ENCODE data around the gene C2CD4D. TPM values are rescaled to one million over a fixed set of nuclear protein-coding genes. Genes with fewer than 3 reads are reported as not detected.
A peak's percentile ranks its signal among the peaks of the same experiment; 100 is the strongest.

Gene C2CD4D
- polyA plus RNA-seq, 2 of the 4 experiments (the other 2 are of a cell fraction), result not detected

DNA sequence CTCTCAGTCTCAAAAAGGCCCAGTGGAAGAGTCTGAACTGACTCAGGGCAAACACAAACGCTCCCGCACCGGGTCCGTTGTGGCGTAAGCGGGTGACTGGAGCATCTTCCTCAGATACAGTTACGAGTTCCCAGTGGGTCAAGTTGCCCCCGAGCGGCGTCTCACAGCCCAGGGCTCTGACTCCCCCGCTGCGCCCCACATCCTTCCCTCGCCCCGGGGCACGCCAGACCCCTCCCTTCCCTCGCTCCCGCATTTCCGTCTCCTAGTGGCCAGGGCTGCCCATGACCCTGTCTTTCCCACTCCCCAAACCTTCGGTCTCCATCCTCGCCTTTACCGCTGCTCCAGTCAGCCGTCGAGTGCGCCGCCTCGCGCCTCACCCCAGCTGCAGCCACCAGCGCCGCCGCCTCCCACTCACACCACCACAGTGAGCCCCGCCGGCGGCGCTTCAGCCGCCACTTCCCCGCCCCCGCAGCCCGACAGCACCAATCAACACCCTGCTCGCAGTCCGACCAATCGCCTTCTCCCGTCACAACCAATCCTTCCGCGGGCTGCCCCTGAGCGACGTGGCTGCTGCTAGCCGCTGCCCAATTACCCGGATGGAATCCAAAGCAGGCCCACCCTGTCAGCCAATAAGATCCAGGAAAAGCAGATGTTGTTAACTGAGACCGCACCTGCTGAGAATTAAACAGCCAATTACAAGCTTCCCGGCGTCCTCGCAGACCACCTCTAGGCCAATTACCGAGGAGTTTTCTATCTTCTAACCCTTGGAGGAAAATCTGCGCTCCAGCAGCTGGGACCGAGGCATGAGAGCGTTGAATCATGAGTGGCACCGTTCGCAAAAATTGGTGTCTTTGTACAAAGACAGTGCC, 49.3 kb downstream of the C2CD4D start, which contains the start of gene TDRKH (continued):
- TF ChIP-seq, protein P1, sequence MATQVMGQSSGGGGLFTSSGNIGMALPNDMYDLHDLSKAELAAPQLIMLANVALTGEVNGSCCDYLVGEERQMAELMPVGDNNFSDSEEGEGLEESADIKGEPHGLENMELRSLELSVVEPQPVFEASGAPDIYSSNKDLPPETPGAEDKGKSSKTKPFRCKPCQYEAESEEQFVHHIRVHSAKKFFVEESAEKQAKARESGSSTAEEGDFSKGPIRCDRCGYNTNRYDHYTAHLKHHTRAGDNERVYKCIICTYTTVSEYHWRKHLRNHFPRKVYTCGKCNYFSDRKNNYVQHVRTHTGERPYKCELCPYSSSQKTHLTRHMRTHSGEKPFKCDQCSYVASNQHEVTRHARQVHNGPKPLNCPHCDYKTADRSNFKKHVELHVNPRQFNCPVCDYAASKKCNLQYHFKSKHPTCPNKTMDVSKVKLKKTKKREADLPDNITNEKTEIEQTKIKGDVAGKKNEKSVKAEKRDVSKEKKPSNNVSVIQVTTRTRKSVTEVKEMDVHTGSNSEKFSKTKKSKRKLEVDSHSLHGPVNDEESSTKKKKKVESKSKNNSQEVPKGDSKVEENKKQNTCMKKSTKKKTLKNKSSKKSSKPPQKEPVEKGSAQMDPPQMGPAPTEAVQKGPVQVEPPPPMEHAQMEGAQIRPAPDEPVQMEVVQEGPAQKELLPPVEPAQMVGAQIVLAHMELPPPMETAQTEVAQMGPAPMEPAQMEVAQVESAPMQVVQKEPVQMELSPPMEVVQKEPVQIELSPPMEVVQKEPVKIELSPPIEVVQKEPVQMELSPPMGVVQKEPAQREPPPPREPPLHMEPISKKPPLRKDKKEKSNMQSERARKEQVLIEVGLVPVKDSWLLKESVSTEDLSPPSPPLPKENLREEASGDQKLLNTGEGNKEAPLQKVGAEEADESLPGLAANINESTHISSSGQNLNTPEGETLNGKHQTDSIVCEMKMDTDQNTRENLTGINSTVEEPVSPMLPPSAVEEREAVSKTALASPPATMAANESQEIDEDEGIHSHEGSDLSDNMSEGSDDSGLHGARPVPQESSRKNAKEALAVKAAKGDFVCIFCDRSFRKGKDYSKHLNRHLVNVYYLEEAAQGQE (IDR thresholded peaks at IDR 0.05), result no peak
- TF ChIP-seq, protein P2, sequence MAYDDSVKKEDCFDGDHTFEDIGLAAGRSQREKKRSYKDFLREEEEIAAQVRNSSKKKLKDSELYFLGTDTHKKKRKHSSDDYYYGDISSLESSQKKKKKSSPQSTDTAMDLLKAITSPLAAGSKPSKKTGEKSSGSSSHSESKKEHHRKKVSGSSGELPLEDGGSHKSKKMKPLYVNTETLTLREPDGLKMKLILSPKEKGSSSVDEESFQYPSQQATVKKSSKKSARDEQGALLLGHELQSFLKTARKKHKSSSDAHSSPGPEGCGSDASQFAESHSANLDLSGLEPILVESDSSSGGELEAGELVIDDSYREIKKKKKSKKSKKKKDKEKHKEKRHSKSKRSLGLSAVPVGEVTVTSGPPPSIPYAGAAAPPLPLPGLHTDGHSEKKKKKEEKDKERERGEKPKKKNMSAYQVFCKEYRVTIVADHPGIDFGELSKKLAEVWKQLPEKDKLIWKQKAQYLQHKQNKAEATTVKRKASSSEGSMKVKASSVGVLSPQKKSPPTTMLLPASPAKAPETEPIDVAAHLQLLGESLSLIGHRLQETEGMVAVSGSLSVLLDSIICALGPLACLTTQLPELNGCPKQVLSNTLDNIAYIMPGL (CRISPR knock-in tag; IDR thresholded peaks at IDR 0.05; ENCODE audit: borderline replicate concordance), result no peak
- TF ChIP-seq RCOR1 (IDR thresholded peaks at IDR 0.05; ENCODE audit: low read depth, low read length) (no peak), KDM5A (IDR thresholded peaks at IDR 0.05) (no peak), GATA3 (IDR thresholded peaks at IDR 0.05; ENCODE audit: borderline replicate concordance) (no peak), CHD2 (IDR thresholded peaks at IDR 0.05; ENCODE audit: low read length, partially characterized antibody) (peak; percentile 8), HOXB5 (CRISPR knock-in tag; IDR thresholded peaks at IDR 0.05) (peak; percentile 82), ZFP36 (IDR thresholded peaks at IDR 0.05; ENCODE audit: borderline replicate concordance, partially characterized antibody) (no peak), MYC (IDR thresholded peaks at IDR 0.05; ENCODE audit: borderline replicate concordance, low read length) (no peak), FOSL2 (IDR thresholded peaks at IDR 0.05) (no peak), FOSL2 (CRISPR knock-in tag; IDR thresholded peaks at IDR 0.05) (no peak), RAD21 (conservative IDR thresholded peaks at IDR 0.05 in 1 of 2, IDR thresholded peaks at IDR 0.05 in 1 of 2) (0 out of 5 replicates have a peak, but pooled peaks of 1 of the 2 experiments have one; percentile 9), NFE2L2 (conservative IDR thresholded peaks at IDR 0.05; ENCODE audit: low read length) (no peak), JUNB (IDR thresholded peaks at IDR 0.05) (no peak), HDAC2 (IDR thresholded peaks at IDR 0.05) (no peak), HEYL (CRISPR knock-in tag; IDR thresholded peaks at IDR 0.05) (peak; percentile 85; the same call in 1 of the 2 replicates), MAFK (IDR thresholded peaks at IDR 0.05; ENCODE audit: partially characterized antibody) (no peak), FOXS1 (CRISPR knock-in tag; IDR thresholded peaks at IDR 0.05) (peak; percentile 92), FOSB (CRISPR knock-in tag; IDR thresholded peaks at IDR 0.05) (no peak), TFCP2L1 (CRISPR knock-in tag; IDR thresholded peaks at IDR 0.05) (no peak), SMC3 (IDR thresholded peaks at IDR 0.05) (0 out of 3 replicates have a peak, but pooled peaks have one; percentile 25), RNF2 (IDR thresholded peaks at IDR 0.05; ENCODE audit: borderline replicate concordance, low read depth) (no peak), HOXB13 (CRISPR knock-in tag; IDR thresholded peaks at IDR 0.05; ENCODE audit: low read depth) (peak; percentile 90; the same call in 1 of the 2 replicates), RFX5 (IDR thresholded peaks at IDR 0.05) (no peak; the same call in none of the 2 replicates), ESRRA (IDR thresholded peaks at IDR 0.05; ENCODE audit: borderline replicate concordance, low read length) (no peak), ZC3H11A (IDR thresholded peaks at IDR 0.05) (no peak), ZNF302 (CRISPR knock-in tag; IDR thresholded peaks at IDR 0.05) (no peak), NR3C1 (IDR thresholded peaks at IDR 0.05) (no peak), KDM1A (IDR thresholded peaks at IDR 0.05; ENCODE audit: low read depth) (no peak), TP53 (CRISPR knock-in tag; IDR thresholded peaks at IDR 0.05) (peak; percentile 22; the same call in 1 of the 2 replicates)
- TF ChIP-seq, protein P3, sequence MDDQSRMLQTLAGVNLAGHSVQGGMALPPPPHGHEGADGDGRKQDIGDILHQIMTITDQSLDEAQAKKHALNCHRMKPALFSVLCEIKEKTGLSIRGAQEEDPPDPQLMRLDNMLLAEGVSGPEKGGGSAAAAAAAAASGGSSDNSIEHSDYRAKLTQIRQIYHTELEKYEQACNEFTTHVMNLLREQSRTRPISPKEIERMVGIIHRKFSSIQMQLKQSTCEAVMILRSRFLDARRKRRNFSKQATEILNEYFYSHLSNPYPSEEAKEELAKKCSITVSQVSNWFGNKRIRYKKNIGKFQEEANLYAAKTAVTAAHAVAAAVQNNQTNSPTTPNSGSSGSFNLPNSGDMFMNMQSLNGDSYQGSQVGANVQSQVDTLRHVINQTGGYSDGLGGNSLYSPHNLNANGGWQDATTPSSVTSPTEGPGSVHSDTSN (IDR thresholded peaks at IDR 0.05), result peak; percentile 100
- TF ChIP-seq, protein P4, sequence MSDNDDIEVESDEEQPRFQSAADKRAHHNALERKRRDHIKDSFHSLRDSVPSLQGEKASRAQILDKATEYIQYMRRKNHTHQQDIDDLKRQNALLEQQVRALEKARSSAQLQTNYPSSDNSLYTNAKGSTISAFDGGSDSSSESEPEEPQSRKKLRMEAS (IDR thresholded peaks at IDR 0.05), result peak; percentile 95
- TF ChIP-seq, protein P5, sequence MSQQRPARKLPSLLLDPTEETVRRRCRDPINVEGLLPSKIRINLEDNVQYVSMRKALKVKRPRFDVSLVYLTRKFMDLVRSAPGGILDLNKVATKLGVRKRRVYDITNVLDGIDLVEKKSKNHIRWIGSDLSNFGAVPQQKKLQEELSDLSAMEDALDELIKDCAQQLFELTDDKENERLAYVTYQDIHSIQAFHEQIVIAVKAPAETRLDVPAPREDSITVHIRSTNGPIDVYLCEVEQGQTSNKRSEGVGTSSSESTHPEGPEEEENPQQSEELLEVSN (IDR thresholded peaks at IDR 0.05; ENCODE audit: borderline replicate concordance, low read depth), result peak; percentile 97
- TF ChIP-seq, protein P6, sequence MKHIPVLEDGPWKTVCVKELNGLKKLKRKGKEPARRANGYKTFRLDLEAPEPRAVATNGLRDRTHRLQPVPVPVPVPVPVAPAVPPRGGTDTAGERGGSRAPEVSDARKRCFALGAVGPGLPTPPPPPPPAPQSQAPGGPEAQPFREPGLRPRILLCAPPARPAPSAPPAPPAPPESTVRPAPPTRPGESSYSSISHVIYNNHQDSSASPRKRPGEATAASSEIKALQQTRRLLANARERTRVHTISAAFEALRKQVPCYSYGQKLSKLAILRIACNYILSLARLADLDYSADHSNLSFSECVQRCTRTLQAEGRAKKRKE (CRISPR knock-in tag; IDR thresholded peaks at IDR 0.05; ENCODE audit: low read depth), result peak; percentile 90; the same call in 1 of the 2 replicates
- TF ChIP-seq, protein P7, sequence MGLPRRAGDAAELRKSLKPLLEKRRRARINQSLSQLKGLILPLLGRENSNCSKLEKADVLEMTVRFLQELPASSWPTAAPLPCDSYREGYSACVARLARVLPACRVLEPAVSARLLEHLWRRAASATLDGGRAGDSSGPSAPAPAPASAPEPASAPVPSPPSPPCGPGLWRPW (IDR thresholded peaks at IDR 0.05), result no peak
